ENCODE data around the gene ZNF618. TPM values are rescaled to one million over a fixed set of nuclear protein-coding genes. Genes with fewer than 3 reads are reported as not detected.

ZNF618 gene
- total and polyA plus RNA-seq, 2 experiments from 2014 or later: 10.2 to 14.0 TPM

DNA sequence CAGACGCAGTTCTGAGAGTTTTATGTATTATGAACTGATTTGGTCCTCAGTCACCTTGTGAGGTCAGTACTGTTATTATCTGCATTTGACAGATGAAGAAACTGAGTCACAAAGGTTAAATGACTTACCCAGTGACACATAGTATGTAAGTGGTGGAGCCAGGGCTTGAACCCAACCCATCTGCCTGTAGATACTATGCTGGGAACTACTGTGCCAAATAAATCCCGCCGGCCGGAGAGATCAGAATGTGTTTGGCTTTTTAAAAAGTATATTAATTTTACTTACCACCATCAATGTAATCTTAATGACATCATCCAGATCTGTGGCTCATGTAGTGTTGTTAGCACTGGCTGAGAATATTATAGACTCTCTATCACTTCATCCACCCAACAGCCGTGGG is 80.8 kb downstream of the ZNF618 start:
- Histone ChIP-seq H3K27ac (peak overlapping the region; percentile 85), H3K27me3 (no peaks in the 10 kb centered on the region), H3K79me2 (peaks cover 41% of the 10 kb centered on the region), H3K36me3 (replicated peaks; ENCODE audit: insufficient read depth, low read depth) (no peaks in the 10 kb centered on the region), H2AFZ (no peak overlapping the region), H3K4me3 (no peak overlapping the region), H4K20me1 (ENCODE audit: insufficient read depth, poor library complexity, severe bottlenecking) (peaks cover 2% of the 10 kb centered on the region), H3K4me2 (no peak overlapping the region), H3K9me2 (replicated peaks; ENCODE audit: insufficient read depth) (no peaks in the 10 kb centered on the region), H3K9me3 (ENCODE audit: low read depth) (no peaks in the 10 kb centered on the region), H3K4me1 (ENCODE audit: insufficient read depth) (peaks cover 25% of the 10 kb centered on the region)
- no peak for DNase-seq (ENCODE audit: low spot score)
- TF ChIP-seq, protein P1, sequence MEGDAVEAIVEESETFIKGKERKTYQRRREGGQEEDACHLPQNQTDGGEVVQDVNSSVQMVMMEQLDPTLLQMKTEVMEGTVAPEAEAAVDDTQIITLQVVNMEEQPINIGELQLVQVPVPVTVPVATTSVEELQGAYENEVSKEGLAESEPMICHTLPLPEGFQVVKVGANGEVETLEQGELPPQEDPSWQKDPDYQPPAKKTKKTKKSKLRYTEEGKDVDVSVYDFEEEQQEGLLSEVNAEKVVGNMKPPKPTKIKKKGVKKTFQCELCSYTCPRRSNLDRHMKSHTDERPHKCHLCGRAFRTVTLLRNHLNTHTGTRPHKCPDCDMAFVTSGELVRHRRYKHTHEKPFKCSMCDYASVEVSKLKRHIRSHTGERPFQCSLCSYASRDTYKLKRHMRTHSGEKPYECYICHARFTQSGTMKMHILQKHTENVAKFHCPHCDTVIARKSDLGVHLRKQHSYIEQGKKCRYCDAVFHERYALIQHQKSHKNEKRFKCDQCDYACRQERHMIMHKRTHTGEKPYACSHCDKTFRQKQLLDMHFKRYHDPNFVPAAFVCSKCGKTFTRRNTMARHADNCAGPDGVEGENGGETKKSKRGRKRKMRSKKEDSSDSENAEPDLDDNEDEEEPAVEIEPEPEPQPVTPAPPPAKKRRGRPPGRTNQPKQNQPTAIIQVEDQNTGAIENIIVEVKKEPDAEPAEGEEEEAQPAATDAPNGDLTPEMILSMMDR (IDR thresholded peaks at IDR 0.05; ENCODE audit: poor library complexity): no peak
- no peak for TF ChIP-seq EZH2phosphoT487 (IDR thresholded peaks at IDR 0.05; ENCODE audit: low read depth, severe bottlenecking, unreplicated experiment)
- no peak for TF ChIP-seq EZH2 (IDR thresholded peaks at IDR 0.05; ENCODE audit: borderline replicate concordance)
- WGBS (ENCODE audit: low lambda C conversion rate, missing lambda C conversion rate): 90% methylated on average over 5 of the region's 5 CpGs

DNA sequence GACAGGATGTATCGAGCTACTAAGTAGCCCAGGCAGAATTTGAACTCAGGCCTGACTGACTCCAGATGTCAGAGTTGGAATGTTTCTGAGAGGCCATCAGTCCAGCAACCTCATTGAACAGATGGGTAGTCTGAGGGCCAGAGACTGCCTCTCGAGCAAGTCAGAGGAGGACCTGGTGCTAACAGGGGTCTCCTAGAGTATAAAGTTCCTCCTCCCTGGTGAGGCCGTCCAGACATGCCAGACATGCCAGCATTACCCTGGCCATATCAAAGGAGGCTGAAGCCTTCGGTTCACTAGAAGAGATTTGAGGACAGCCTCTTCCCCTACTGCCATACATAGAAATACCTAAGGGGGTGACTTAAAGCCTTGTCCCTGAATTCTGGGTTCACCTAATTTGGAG is 81.2 kb downstream of the ZNF618 start:
- no peaks in the 10 kb centered on the region for H3K36me3 ChIP-seq (replicated peaks; ENCODE audit: insufficient read depth, low read depth)
- H3K27ac ChIP-seq: peak overlapping the region; percentile 85
- H3K9me3 ChIP-seq (ENCODE audit: low read depth): no peaks in the 10 kb centered on the region
- no peaks in the 10 kb centered on the region for H3K27me3 ChIP-seq
- no peak overlapping the region for H3K4me2 ChIP-seq
- H3K4me3 ChIP-seq: no peak overlapping the region
- no peak for DNase-seq (ENCODE audit: low spot score)
- no peaks in the 10 kb centered on the region for H4K20me1 ChIP-seq (ENCODE audit: insufficient read depth, poor library complexity, severe bottlenecking)
- no peak overlapping the region for H2AFZ ChIP-seq
- peaks cover 25% of the 10 kb centered on the region for H3K4me1 ChIP-seq (ENCODE audit: insufficient read depth)
- no peaks in the 10 kb centered on the region for H3K9me2 ChIP-seq (replicated peaks; ENCODE audit: insufficient read depth)
- 66% methylated on average over 4 of the region's 4 CpGs for WGBS (ENCODE audit: low lambda C conversion rate, missing lambda C conversion rate)
- TF ChIP-seq, protein P1 (IDR thresholded peaks at IDR 0.05; ENCODE audit: poor library complexity): no peak
- TF ChIP-seq EZH2 (IDR thresholded peaks at IDR 0.05; ENCODE audit: borderline replicate concordance): no peak
- TF ChIP-seq EZH2phosphoT487 (IDR thresholded peaks at IDR 0.05; ENCODE audit: low read depth, severe bottlenecking, unreplicated experiment): no peak
- H3K79me2 ChIP-seq: peaks cover 37% of the 10 kb centered on the region

DNA sequence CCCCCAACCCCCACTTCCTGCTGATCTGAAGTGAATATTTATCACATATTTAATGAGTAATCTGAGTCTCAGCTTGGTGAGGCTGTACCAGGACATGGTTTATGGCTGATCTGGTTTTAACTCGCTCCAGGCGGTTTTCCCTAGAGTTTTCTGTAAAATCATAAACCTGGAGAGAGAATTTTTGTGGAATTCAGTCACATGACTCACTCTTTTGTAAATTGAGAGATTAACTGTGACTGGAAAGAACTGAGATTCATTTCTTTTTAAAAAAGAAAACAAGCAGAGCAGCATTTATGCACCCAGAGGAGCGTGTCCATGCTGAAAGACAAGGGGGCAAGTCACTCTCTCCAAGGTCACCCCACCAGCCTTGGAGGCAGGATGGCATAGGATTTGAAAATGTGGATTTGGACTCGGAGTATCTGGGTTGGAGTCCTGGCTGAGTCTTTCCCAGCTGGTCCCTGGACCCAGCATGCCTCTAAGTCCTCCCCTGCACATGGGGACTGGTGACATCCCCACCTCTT is 81.8 kb downstream of the ZNF618 start:
- Histone ChIP-seq H3K9me2 (replicated peaks; ENCODE audit: insufficient read depth) (no peaks in the 10 kb centered on the region), H3K4me3 (no peak overlapping the region), H3K79me2 (peaks cover 35% of the 10 kb centered on the region), H3K36me3 (replicated peaks; ENCODE audit: insufficient read depth, low read depth) (no peaks in the 10 kb centered on the region), H3K27ac (peak overlapping the region; percentile 85), H3K27me3 (no peaks in the 10 kb centered on the region), H3K4me1 (ENCODE audit: insufficient read depth) (peaks cover 25% of the 10 kb centered on the region), H3K4me2 (peak overlapping the region; percentile 53), H3K9me3 (ENCODE audit: low read depth) (no peaks in the 10 kb centered on the region), H2AFZ (no peak overlapping the region), H4K20me1 (ENCODE audit: insufficient read depth, poor library complexity, severe bottlenecking) (no peaks in the 10 kb centered on the region)
- 23% methylated on average over 4 of the region's 4 CpGs for WGBS (ENCODE audit: low lambda C conversion rate, missing lambda C conversion rate)
- TF ChIP-seq EZH2phosphoT487 (IDR thresholded peaks at IDR 0.05; ENCODE audit: low read depth, severe bottlenecking, unreplicated experiment) (no peak), EZH2 (IDR thresholded peaks at IDR 0.05; ENCODE audit: borderline replicate concordance) (no peak)
- TF ChIP-seq, protein P1 (IDR thresholded peaks at IDR 0.05; ENCODE audit: poor library complexity): no peak
- DNase-seq (ENCODE audit: low spot score): peak; percentile 80
